NCI-H2107 treated with DMSO at 0.1 percent for 48 hours (cell line): ENCODE data around the gene IL15.

Experiments used
- DNase-seq: peaks from one replicate; lab custom pipeline; 2025; ENCODE audit not compliant: unreplicated experiment; lab: John Stamatoyannopoulos, UW

IL15 gene

DNA sequence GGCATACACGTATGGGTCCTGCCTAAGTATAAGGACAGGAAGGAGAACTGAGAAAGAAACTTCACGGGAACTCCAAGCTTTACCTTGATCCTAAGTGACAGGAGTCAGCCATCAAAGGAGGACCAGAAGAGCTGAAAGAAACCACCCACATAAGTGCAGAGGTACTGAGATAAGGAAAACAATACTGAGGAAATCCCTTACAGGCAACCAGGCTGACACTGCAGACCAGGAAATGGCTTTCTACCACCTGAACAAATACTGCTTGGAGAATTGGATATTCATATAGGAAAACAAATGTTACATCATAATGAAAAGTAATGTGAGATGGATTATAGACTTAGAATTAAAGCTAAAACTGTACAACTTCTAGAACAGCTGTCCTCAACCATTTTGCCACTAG is 127.0 kb downstream of the IL15 start:
- DNase-seq, result no peak

GRCh38 chr4:141768954-141769353 is 132.6 kb downstream of the IL15 start:
- no peak for DNase-seq

DNA sequence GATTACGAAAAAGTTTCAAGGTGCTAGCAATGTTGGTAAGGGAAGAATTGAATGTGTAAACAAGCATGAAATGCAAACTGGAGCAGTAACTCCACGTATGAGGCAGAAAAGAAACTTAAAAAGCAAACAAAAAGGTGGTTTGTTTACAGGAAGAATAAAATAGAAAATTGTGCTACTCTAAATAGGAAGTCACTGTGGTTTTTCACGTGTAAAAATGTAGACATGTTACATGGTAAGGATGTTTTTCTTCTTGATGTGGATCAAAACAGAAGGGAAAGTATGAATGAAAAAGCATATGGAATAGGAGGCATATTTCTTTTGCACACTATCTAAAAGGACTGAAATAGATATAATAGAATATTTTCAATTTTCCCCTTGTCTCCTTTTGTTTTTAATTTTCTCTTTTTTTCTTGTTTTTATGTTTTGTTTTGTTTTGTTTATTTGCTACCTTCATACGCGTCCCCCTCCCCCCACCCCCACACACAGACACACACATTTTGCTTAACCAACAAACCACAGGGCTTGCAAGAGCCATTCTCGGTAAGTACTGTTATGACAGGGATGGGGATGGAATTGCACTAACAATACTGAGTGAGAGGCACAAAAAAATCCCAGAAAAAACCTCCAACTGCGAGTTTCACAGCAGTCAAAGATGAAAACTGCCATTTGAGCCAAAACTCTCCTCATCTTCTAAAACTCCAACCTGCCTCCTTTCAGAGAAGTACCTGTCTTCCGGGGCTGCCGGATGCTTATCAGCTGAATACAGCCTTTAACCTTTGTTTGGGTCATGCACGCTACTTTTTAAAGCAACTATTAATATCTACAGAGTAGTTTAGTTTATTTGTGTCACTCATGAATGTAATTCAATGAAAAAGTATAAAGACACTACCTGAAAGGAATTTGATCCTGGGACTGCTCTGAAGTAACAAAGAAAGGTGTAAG is 135.8 kb downstream of the IL15 start:
- DNase-seq, result no peak

GRCh38 chr4:141772838-141773237 is 136.5 kb downstream of the IL15 start:
- no peak for DNase-seq

- DNase-seq, result no peak
Observed at GRCh38 chr4:141782205-141782604, 145.8 kb downstream of the IL15 start.
